GM06990 (cell line): ENCODE results near the gene CHADL.

Source experiments
- DNase-seq: peaks from one replicate; pipeline ENCODE4 v3.0.0-alpha.2; 2011; ENCODE audit not compliant: insufficient read length; ENCODE audit errors: extremely low read depth
- H3K27me3 ChIP-seq: replicated peaks from 2 replicates; pipeline ENCODE4 v1.6.0; 2011; ENCODE audit warnings: low read length; ENCODE audit not compliant: control insufficient read depth, insufficient read depth
- H3K36me3 ChIP-seq: 2 replicates; pipeline ENCODE4 v1.5.1; 2011; ENCODE audit warnings: low read length; ENCODE audit not compliant: control insufficient read depth, insufficient read depth
- H3K4me3 ChIP-seq: replicated peaks from 2 replicates; pipeline ENCODE4 v1.5.1; 2011; ENCODE audit warnings: low read depth, mild to moderate bottlenecking, control low read depth, low read length
- TF ChIP-seq, protein P1 (sequence below): IDR thresholded peaks from 2 replicates; pipeline ENCODE4 v1.5.1; 2011; ENCODE audit warnings: low read length, control low read depth, mild to moderate bottlenecking, inconsistent platforms; ENCODE audit not compliant: insufficient read depth, poor library complexity, severe bottlenecking

The CHADL gene

GRCh38 chr22:41206719-41207118 lies 34.0 kb downstream of the CHADL start:
- TF ChIP-seq, protein P1, sequence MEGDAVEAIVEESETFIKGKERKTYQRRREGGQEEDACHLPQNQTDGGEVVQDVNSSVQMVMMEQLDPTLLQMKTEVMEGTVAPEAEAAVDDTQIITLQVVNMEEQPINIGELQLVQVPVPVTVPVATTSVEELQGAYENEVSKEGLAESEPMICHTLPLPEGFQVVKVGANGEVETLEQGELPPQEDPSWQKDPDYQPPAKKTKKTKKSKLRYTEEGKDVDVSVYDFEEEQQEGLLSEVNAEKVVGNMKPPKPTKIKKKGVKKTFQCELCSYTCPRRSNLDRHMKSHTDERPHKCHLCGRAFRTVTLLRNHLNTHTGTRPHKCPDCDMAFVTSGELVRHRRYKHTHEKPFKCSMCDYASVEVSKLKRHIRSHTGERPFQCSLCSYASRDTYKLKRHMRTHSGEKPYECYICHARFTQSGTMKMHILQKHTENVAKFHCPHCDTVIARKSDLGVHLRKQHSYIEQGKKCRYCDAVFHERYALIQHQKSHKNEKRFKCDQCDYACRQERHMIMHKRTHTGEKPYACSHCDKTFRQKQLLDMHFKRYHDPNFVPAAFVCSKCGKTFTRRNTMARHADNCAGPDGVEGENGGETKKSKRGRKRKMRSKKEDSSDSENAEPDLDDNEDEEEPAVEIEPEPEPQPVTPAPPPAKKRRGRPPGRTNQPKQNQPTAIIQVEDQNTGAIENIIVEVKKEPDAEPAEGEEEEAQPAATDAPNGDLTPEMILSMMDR: no peak
- no peaks in the 10 kb centered on the region for H3K27me3 ChIP-seq
- H3K4me3 ChIP-seq: no peak overlapping the region; the same call in 1 of the 2 replicates
- H3K36me3 ChIP-seq: peaks cover 6% of the 10 kb centered on the region
- DNase-seq: peak; percentile 40

- peaks cover 3% of the 10 kb centered on the region for H3K36me3 ChIP-seq
- no peaks in the 10 kb centered on the region for H3K27me3 ChIP-seq
- peak within 1 kb of the TSS; percentile 96 for H3K4me3 ChIP-seq
- TF ChIP-seq, protein P1: no peak
- DNase-seq: peak; percentile 95
Observed at GRCh38 chr22:41204992-41205900, 35.5 kb downstream of the CHADL start, which contains the start of gene L3MBTL2. Gene L3MBTL2, plus strand, starts transcription at chr22:41205312. Its CDS starts 51 bp downstream, at chr22:41205363.

GRCh38 chr22:41204066-41204465 lies 36.7 kb downstream of the CHADL start:
- no peaks in the 10 kb centered on the region; the same call in 1 of the 2 replicates for H3K36me3 ChIP-seq
- no peak for DNase-seq
- H3K27me3 ChIP-seq: no peaks in the 10 kb centered on the region
- TF ChIP-seq, protein P1: no peak
- no peak overlapping the region for H3K4me3 ChIP-seq

- H3K27me3 ChIP-seq: no peaks in the 10 kb centered on the region
- H3K36me3 ChIP-seq: no peaks in the 10 kb centered on the region; the same call in 1 of the 2 replicates
- DNase-seq: no peak
- TF ChIP-seq, protein P1: no peak
- no peak overlapping the region for H3K4me3 ChIP-seq
Observed at GRCh38 chr22:41203118-41203517, 37.6 kb downstream of the CHADL start.

DNA sequence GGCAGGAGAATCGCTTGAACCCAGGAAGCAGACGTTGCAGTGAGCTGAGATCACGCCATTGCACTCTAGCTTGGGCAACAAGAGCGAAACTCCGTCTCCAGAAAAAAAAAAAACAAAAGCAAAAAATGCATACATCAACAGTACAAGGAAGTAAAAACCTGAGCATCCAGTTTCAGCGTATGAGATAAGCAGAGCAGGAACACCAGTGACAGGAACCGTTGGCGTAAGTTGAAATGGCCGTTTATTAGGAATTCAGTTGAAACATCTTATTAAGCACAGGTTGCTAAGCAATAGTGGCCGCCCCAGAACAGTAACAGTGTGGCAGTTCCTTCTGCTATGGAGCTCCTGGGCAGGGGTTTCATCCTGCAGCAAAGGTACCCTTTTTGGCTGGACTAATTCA lies 39.6 kb downstream of the CHADL start:
- TF ChIP-seq, protein P1: no peak
- H3K4me3 ChIP-seq: no peak overlapping the region
- no peak for DNase-seq
- no peaks in the 10 kb centered on the region for H3K36me3 ChIP-seq
- no peaks in the 10 kb centered on the region for H3K27me3 ChIP-seq
